HG02870 (cell line): ENCODE data around the gene WWC2.
A peak's percentile ranks its signal among the peaks of the same experiment; 100 is the strongest.

Experiments
- ATAC-seq: cut with Tn5 transposase; IDR thresholded peaks from one replicate; pipeline ENCODE4 v1.9.1; 2021; ENCODE audit warnings: mild to moderate bottlenecking, moderate library complexity; ENCODE audit not compliant: unreplicated experiment

The WWC2 gene

DNA sequence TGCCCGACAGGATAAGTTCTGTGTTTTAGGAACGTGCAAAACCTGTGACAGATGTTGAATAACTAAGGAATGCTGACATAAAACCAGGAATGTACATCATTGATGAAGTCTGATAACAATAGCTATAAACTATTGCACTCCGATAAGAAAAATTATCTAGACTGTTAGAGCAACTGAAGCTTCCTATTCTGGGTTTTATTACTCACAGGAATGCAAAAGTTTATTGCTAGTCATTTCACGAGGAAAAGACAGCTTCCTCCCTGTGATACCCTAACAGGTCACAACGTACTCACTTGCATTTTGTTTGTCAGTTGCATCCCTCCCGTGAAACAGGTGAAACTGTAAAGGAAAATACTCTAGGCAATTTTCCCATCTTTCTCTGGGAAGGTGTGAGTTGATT lies 155.1 kb downstream of the WWC2 start:
- no peak for ATAC-seq

DNA sequence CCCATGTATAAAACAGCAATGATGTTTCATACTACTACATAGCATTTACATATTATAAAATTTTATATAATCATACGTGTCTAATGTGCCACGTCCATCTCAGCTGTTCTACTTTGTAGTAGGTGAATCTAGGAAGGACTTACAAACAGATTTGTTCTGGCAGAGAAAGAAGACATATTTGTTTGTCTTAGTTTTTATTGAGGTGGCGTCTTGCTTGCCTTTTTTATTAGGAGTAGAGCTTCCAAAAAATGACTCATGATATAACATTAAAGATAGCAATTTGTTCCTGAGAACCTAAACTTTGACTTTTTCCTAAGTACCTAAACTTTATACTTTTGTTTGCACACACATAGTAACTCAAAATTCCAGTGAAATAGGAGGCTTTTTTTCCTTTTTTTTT lies 156.4 kb downstream of the WWC2 start:
- ATAC-seq: no peak

DNA sequence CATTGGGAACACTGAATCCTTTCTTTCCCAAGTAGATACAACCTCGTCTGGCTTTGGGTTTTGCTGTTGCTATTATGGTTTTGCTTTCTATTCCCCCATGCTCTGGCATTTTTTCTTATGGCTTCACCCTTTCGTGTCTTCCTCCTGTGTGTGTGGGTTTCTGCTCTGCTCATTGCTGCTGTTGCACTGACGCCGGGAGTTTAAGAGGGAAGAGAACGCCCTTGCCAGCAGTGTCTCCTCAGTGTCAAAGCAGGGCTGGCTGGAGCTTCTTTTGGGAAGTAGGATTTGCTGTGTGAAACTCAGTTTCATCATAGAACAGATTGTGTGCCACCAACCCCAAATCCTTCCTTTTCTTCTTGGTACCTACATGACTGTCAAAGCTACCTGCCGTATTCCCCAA lies 157.3 kb downstream of the WWC2 start:
- ATAC-seq: no peak

- ATAC-seq: no peak
Measured at GRCh38 chr4:183256756-183257385, 157.8 kb downstream of the WWC2 start.

- no peak for ATAC-seq
Measured at GRCh38 chr4:183257808-183258207, 158.8 kb downstream of the WWC2 start.

GRCh38 chr4:183260491-183261151 lies 161.6 kb downstream of the WWC2 start:
- no peak for ATAC-seq

- peak; percentile 92 for ATAC-seq
Measured at GRCh38 chr4:183261953-183262775, 163.1 kb downstream of the WWC2 start.

DNA sequence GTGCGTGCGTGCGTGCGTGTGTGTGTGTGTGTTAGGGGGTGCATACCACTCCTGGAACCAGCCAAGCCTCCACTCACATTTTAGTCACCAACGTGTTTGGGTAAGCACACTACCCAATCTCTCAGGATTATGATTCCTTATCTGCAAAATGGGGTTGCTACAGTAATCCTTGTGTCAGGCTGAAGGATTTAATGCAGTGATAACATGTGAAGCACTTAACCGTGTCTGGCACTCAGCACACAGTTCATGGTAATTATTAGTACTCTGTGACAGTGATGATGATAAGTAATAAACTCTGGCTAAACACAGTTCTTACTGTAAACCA lies 163.7 kb downstream of the WWC2 start:
- ATAC-seq: no peak

GRCh38 chr4:183263787-183264386 lies 164.8 kb downstream of the WWC2 start:
- no peak for ATAC-seq

GRCh38 chr4:183264614-183265013 lies 165.6 kb downstream of the WWC2 start:
- no peak for ATAC-seq

DNA sequence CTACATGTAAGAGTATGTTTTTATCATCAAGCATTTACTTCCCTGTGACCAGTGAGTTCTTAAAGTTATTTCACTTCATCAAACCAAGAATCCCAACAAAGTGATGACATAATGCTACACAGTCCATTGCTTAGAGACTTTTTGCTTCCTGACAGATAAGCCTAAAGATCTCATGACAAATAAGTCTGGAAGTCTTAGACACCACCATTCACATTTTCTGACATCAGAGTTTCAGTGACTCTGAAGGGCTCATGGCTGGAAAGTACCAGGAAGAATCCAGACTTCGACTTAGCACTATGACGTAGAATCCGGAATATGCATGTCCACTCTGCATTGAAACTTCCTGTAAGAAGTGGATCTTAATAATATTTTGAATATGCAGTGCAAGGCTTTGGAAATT lies 167.3 kb downstream of the WWC2 start:
- no peak for ATAC-seq

DNA sequence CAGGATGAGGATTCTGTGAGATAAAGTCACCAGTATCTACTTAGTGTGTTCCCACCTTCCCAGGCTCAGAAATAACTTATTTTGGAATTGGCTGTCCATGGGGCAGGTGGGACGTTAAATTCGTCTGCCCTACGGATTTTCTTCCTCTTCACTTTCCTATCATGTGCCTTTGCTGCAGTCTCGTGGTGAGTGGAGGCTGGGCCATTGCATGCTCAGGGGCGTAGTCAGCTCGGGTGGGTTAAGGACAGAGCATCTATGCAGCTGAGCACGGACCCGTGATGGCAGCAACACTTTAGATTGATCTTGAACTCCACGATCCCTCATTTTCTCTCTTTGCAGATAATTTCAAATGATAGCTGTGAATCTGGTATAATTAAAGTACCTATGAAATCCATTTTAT lies 169.5 kb downstream of the WWC2 start:
- ATAC-seq: no peak

- no peak for ATAC-seq
Measured at GRCh38 chr4:183272384-183272783, 173.3 kb downstream of the WWC2 start.

- ATAC-seq: no peak
Measured at GRCh38 chr4:183276106-183276505, 177.0 kb downstream of the WWC2 start.

- ATAC-seq: no peak
Measured at GRCh38 chr4:183284258-183284785, 185.3 kb downstream of the WWC2 start.

DNA sequence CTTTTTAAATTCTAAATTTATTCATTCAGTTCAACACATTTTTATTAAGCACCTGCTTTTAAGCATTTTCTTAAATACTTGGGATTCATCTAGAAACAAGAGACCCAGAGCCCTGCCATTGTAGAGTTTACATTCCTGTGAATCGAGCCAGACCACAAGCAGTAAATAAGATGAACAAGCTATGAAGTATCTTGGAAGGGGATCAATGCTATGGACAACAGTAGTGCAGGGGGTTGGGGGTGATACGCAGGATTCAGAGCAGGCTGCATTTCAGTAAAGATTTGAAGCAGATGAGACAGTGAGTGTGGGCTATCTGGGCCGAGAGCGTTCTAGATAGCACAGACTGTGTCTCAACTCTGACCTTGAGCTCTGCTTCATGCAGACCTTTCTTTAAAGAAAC lies 185.9 kb downstream of the WWC2 start:
- no peak for ATAC-seq

- no peak for ATAC-seq
Measured at GRCh38 chr4:183285886-183286285, 186.8 kb downstream of the WWC2 start.

DNA sequence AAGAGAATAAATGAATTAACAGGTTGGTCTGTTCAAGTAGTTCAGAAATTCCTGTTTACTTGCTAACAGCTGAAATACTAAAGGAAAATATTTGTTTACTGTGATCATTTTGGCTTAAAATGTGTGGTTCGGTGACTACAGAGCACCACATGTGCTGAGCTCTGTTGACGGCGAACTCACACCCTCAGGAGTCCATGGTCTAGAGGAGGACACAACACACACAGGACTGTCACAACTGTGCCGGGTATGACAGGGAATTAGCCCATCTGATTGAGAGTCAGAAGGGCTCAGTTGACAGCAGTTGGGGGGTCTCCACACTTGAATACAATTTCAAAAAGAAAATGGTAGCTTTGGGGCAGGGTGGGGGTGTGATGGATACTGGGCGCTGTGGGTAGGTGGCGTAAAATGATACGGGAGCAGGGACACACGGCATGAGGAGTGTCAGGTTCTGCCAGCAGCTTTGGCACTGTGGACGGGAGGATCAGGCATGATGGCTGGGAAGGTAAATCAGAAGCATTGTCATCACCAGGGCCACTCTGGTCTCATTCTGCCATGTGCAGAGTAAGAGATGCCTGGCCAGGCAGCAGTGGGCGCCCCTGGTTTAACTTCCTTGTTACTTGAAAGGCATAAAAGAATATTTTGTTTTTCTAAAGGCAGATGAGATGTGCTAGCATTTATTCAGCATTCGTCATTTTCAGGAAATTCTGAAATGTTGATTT lies 187.7 kb downstream of the WWC2 start:
- no peak for ATAC-seq

DNA sequence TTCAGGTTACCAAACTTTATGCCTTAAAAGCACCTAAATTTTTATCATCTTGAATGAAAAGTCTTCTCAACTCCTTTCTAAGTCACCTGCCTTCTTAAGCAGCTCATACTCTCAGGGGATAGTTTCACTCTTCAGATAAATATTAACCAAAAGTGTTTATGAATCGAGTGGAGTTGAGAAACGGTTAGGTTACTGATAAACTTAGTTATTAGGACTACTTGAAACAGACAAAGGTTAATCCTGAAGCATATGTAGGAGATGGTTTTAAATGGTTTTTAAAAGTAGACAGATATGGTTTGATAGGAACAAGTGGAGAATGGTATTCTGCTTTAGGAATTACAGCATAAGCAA lies 188.2 kb downstream of the WWC2 start:
- no peak for ATAC-seq

GRCh38 chr4:183287677-183288076 lies 188.6 kb downstream of the WWC2 start:
- no peak for ATAC-seq

- peak; percentile 58 for ATAC-seq
Measured at GRCh38 chr4:183288955-183289354, 189.9 kb downstream of the WWC2 start.
